ENCODE results near the gene PLCG2. TPM values are rescaled to one million over a fixed set of nuclear protein-coding genes. Genes with fewer than 3 reads are reported as not detected.

PLCG2 gene
- total and polyA plus RNA-seq, 12 donors: 2.4 to 18.2 (median 6.2) TPM

DNA sequence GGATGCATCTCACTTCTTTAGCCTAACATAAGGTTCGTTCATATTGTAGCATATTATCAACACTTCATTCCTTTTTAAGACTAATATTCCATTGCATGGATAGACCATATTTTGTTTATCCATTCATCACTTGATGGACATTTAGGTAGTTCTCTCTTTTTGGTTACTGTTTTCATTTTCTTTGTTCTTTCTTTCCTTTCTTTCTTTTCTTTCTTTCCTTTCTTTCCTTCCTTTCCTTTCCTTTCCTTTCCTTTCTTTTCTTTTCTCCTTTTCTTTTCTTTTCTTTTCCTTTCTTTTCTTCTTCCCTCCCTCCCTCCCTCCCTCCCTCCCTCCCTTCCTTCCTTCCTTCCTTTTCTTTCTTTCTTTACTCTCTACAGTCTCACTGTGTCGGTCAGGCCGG is 24.2 kb downstream of the PLCG2 start:
- DNase-seq (no peak), ATAC-seq (no peak)
- Histone ChIP-seq H3K9me3 (no peaks in the 10 kb centered on the region), H3K4me1 (peaks cover 0 to 21% (median 7%) of the 10 kb centered on the region in 9 donors), H3K36me3 (no peaks in the 10 kb centered on the region), H3K4me3 (no peak overlapping the region), H3K27me3 (no peaks in the 10 kb centered on the region), H3K27ac (no peak overlapping the region)
- TF ChIP-seq, protein P1, sequence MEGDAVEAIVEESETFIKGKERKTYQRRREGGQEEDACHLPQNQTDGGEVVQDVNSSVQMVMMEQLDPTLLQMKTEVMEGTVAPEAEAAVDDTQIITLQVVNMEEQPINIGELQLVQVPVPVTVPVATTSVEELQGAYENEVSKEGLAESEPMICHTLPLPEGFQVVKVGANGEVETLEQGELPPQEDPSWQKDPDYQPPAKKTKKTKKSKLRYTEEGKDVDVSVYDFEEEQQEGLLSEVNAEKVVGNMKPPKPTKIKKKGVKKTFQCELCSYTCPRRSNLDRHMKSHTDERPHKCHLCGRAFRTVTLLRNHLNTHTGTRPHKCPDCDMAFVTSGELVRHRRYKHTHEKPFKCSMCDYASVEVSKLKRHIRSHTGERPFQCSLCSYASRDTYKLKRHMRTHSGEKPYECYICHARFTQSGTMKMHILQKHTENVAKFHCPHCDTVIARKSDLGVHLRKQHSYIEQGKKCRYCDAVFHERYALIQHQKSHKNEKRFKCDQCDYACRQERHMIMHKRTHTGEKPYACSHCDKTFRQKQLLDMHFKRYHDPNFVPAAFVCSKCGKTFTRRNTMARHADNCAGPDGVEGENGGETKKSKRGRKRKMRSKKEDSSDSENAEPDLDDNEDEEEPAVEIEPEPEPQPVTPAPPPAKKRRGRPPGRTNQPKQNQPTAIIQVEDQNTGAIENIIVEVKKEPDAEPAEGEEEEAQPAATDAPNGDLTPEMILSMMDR (IDR thresholded peaks at IDR 0.05): no peak
- intact Hi-C loops (cut with DNase I): no loop called here
- 92 to 97% methylated on average over 3 of the region's 3 CpGs for WGBS, 2 donors

DNA sequence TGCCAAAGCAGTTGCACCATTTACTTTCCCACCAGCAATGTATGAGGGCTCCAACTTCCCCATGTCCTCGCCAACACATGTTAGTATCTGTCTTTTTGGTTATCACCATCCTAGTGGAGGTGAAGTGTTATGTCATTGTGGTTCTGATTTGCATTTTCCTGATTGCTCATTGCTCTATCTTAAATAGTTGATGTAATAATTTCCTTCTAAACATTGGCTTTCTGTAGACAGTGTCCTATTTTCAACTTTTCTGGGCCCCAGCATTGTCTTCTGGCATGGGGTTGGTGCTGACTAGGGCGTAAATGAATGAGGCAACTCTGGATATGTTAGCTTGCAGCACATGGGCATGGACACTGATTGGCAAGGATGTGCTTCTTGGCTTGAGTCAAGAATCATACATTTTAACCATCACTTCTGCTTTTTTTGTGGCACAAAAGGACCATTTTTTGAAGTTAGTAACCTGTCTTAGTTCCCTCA is 25.1 kb downstream of the PLCG2 start:
- 80 to 91% methylated on average over 2 of the region's 2 CpGs for WGBS, 2 donors
- no peak overlapping the region for H3K27ac ChIP-seq
- DNase-seq: no peak
- peak in 1 of 8 donors; percentile 11 for ATAC-seq
- TF ChIP-seq, protein P1 (IDR thresholded peaks at IDR 0.05): no peak
- intact Hi-C loops (cut with DNase I): no loop called here
- H3K27me3 ChIP-seq: no peaks in the 10 kb centered on the region
- no peak overlapping the region for H3K4me3 ChIP-seq
- H3K9me3 ChIP-seq: no peaks in the 10 kb centered on the region
- H3K4me1 ChIP-seq: peaks cover 0 to 14% (median 0%) of the 10 kb centered on the region in 9 donors
- no peaks in the 10 kb centered on the region for H3K36me3 ChIP-seq

DNA sequence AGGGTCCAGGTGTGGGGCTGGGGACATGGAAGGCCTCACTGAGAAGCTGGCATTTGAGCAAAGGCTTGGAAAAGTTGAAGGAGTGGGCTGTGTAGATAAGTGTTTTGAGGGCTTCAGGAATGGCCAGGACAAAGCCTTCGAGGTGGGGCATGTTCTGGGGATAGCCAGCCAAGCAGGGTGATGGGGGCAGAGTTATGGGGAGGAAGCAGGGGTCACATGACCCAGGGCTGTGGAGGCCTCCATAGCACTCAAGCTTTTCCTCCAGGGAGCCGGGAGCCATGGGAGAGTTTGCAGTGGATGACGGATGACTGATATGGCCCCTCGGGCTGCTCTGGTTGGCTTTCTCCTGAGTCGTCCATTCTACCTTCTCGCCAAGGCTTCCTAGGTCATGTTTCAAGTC is 27.6 kb downstream of the PLCG2 start:
- TF ChIP-seq, protein P1 (IDR thresholded peaks at IDR 0.05): no peak
- intact Hi-C loops (cut with DNase I): no loop called here
- DNase-seq (no peak), ATAC-seq (no peak)
- Histone ChIP-seq H3K36me3 (no peaks in the 10 kb centered on the region), H3K4me3 (no peak overlapping the region), H3K27ac (no peak overlapping the region), H3K9me3 (no peaks in the 10 kb centered on the region), H3K27me3 (no peaks in the 10 kb centered on the region), H3K4me1 (peaks cover 0 to 17% (median 0%) of the 10 kb centered on the region in 9 donors)
- WGBS, 2 donors: 74 to 84% methylated on average over 6 of the region's 6 CpGs

DNA sequence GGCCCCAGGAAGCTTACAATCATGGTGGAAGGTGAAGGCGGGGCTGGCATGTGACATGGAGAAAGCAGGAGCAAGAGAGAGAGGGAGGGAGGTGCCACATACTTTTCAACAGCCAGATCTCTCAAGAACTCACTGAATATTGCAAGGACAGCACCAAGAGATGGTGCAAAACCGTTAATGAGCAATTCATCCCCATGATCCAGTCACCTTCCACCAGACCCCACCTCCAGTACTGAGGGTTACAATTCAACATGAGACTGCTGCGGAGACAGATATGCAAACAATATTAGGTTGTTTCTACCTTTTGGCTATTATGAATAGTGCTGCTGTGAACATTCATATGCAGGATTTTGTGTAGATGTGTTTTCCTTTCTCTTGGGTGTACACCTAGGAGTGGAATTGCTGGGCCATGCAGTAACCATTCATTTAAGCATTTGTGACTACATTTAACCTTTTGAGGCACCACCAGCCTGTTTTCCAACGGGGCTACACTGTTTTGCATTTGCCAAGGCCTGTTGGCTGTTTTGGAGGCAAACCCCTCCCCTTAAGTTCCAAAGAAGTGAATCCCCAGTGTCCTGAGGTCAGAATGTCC is 28.8 kb downstream of the PLCG2 start:
- TF ChIP-seq, protein P1 (IDR thresholded peaks at IDR 0.05): no peak

More for the DNA sequence above, 28.8 kb downstream of the PLCG2 start:
- intact Hi-C loops (cut with DNase I): no loop called here
- no peak overlapping the region for H3K27ac ChIP-seq
- no peak for ATAC-seq
- H3K4me1 ChIP-seq: peaks cover 0 to 17% (median 0%) of the 10 kb centered on the region in 9 donors
- DNase-seq: no peak
- no peaks in the 10 kb centered on the region for H3K27me3 ChIP-seq
- no peaks in the 10 kb centered on the region for H3K36me3 ChIP-seq
- 70 to 72% methylated on average over 4 of the region's 4 CpGs for WGBS, 2 donors
- H3K9me3 ChIP-seq: no peaks in the 10 kb centered on the region
- no peak overlapping the region for H3K4me3 ChIP-seq

Data from heart right ventricle (tissue), 16 donors.